B cell (primary cell): ENCODE results near the gene KLK7. TPM values are rescaled to one million over a fixed set of nuclear protein-coding genes. Genes with fewer than 3 reads are reported as not detected.

Source experiments
- ATAC-seq: fragments of 200-7000 bp; cut with Tn5 transposase; one replicate; pipeline ENCODE4 v1.10.0; 2021; ENCODE audit warnings: low read depth, mild to moderate bottlenecking, moderate number of reproducible peaks, moderate library complexity
- CTCF ChIA-PET: fragments of 350-600 bp; sonication (Branson Sonifier 250); formaldehyde crosslinking; loops from one replicate; lab custom pipeline; 2021; ENCODE audit warnings: antibody characterized with exemption, inconsistent platforms; lab: Charles Lee
- POLR2A ChIA-PET: fragments of 350-600 bp; sonication (Branson Sonifier 250); formaldehyde crosslinking; loops from one replicate; lab custom pipeline; 2021; ENCODE audit warnings: antibody characterized with exemption; lab: Charles Lee
- DNase-seq: peaks from one replicate; pipeline ENCODE4 v3.0.0; 2013
- H2AFZ ChIP-seq: 2 replicates; pipeline ENCODE4 v1.6.1; 2012; ENCODE audit warnings: mild to moderate bottlenecking, low read depth, low read length; ENCODE audit not compliant: insufficient read depth, poor library complexity, severe bottlenecking
- H3K27ac ChIP-seq, 2 donors: 1 replicate in 1 of 2; 2 replicates in 1 of 2; pipeline ENCODE4 v1.5.1; 2012 to 2013; ENCODE audit warnings: low read length in 2 of 2, mild to moderate bottlenecking in 2 of 2, moderate library complexity in 1 of 2
- H3K27me3 ChIP-seq, 4 experiments: fragments of 200-600 bp in 1 of 4; sonication (generic) in 1 of 4; replicated peaks in 1 of 4; 1 replicate in 2 of 4; 2 replicates in 2 of 4; pipeline versions ENCODE4 v1.6.1 to v1.7.0; 2013 to 2016; ENCODE audit warnings: low read length in 3 of 4, mild to moderate bottlenecking in 2 of 4, mixed read lengths in 1 of 4, moderate library complexity in 1 of 4; ENCODE audit not compliant: insufficient read depth in 4 of 4, control insufficient read depth in 3 of 4; ENCODE audit errors: control extremely low read depth in 1 of 4
- H3K36me3 ChIP-seq, 2 experiments: replicated peaks in 1 of 2; 1 replicate in 1 of 2; 2 replicates in 1 of 2; pipeline versions ENCODE4 v1.6.1 to v1.7.1; 2013; ENCODE audit warnings: low read length in 1 of 2; ENCODE audit not compliant: insufficient read depth in 2 of 2, control insufficient read depth in 1 of 2; ENCODE audit errors: control extremely low read depth in 1 of 2, extremely low read depth in 1 of 2
- H3K4me1 ChIP-seq, 2 donors: fragments of 200-600 bp in 1 of 2; sonication (generic) in 1 of 2; 1 replicate in 1 of 2; 2 replicates in 1 of 2; pipeline versions ENCODE4 v1.5.1 to v1.6.1; 2013 to 2017; ENCODE audit warnings: low read length in 2 of 2; ENCODE audit not compliant: control insufficient read depth in 2 of 2, insufficient read depth in 2 of 2
- H3K4me2 ChIP-seq: replicated peaks from 2 replicates; pipeline ENCODE3; 2012; ENCODE audit warnings: mild to moderate bottlenecking, low read depth, low read length; ENCODE audit not compliant: poor library complexity, severe bottlenecking
- H3K4me3 ChIP-seq, 5 experiments: fragments of 200-600 bp in 1 of 5; sonication (generic) in 1 of 5; 1 replicate in 3 of 5; 2 replicates in 2 of 5; pipeline versions ENCODE4 v1.5.1 to v1.7.0; 2011 to 2016; ENCODE audit warnings: low read length in 4 of 5, mild to moderate bottlenecking in 4 of 5, low read depth in 2 of 5, control low read depth in 1 of 5, moderate library complexity in 1 of 5; ENCODE audit not compliant: insufficient read depth in 1 of 5; ENCODE audit errors: control extremely low read depth in 1 of 5, extremely low read depth in 1 of 5
- H3K79me2 ChIP-seq: fragments of 200-600 bp; sonication (generic); one replicate; pipeline ENCODE4 v1.6.0; 2016; ENCODE audit warnings: low read length; ENCODE audit not compliant: control insufficient read depth, insufficient read depth
- H3K9ac ChIP-seq: fragments of 200-600 bp; sonication (generic); 2 replicates; pipeline ENCODE4 v1.6.1; 2017; ENCODE audit warnings: mild to moderate bottlenecking, low read length, moderate library complexity
- H3K9me3 ChIP-seq, 3 donors: one replicate each; pipeline versions ENCODE4 v1.6.1 to v1.7.1; 2013; ENCODE audit warnings: low read length in 2 of 3; ENCODE audit not compliant: control insufficient read depth in 2 of 3, insufficient read depth in 1 of 3; ENCODE audit errors: control extremely low read depth in 1 of 3
- H4K20me1 ChIP-seq: 2 replicates; pipeline ENCODE4 v1.6.0; 2012; ENCODE audit warnings: mild to moderate bottlenecking, low read length; ENCODE audit not compliant: insufficient read depth, control insufficient read depth, poor library complexity, severe bottlenecking
- H3K27ac Mint-ChIP-seq: one replicate; pipeline ENCODE4 v1.8.0; 2021; ENCODE audit warnings: mixed read lengths
- H3K27me3 Mint-ChIP-seq: one replicate; pipeline ENCODE4 v1.8.0; 2021; ENCODE audit warnings: mixed read lengths
- H3K4me1 Mint-ChIP-seq: one replicate; pipeline ENCODE4 v1.8.0; 2021; ENCODE audit warnings: mixed read lengths
- H3K4me3 Mint-ChIP-seq: one replicate; pipeline ENCODE4 v1.8.0; 2021; ENCODE audit warnings: mixed read lengths
- H3K9me3 Mint-ChIP-seq: one replicate; pipeline ENCODE4 v1.8.0; 2022; ENCODE audit warnings: mixed read lengths; ENCODE audit not compliant: insufficient read depth
- CTCF ChIP-seq: fragments of 200-600 bp; IDR thresholded peaks from one replicate; pipeline ENCODE4 v1.8.0; 2022; ENCODE audit warnings: antibody characterized with exemption, mild to moderate bottlenecking
- EZH2 ChIP-seq: IDR thresholded peaks from 2 replicates; pipeline ENCODE4 v1.6.1; 2012; ENCODE audit warnings: borderline replicate concordance, low read depth, mild to moderate bottlenecking, moderate library complexity, low read length; ENCODE audit not compliant: insufficient read depth, poor library complexity, severe bottlenecking
- WGBS: methylation state at CpG from one replicate; pipeline ENCODE4 v1.1.5; 2013; ENCODE audit warnings: missing lambda C conversion rate; ENCODE audit not compliant: insufficient coverage; 5-methylcytosine and 5-hydroxymethylcytosine counted together
- intact Hi-C: fragments of 100-400 bp; cut with micrococcal nuclease; formaldehyde crosslinking; loops from one replicate; pipeline ENCODE4 v1.10.0; 2022
- polyA plus RNA-seq: library from polyadenylated mRNA; depleted of rRNA; stranded (reverse); fragments of >200 nt; gene quantifications from 2 replicates; pipeline ENCODE4 v1.2.3, GENCODE V29; 2012
- total RNA-seq, 2 donors: library from RNA; stranded (reverse); fragments of 120-200 nt in 1 of 2; gene quantifications; 1 replicate in 1 of 2; 2 replicates in 1 of 2; pipeline versions ENCODE4 v1.2.3 to v1.2.4, GENCODE V29; 2013 to 2022

Gene KLK7
- total and polyA plus RNA-seq, 2 donors (not counting 1 experiment from before 2014, with no cell fraction given), result not detected

- 87% methylated on average over 3 of the region's 5 CpGs for WGBS
- no peak overlapping the region for H3K27ac Mint-ChIP-seq
- H2AFZ ChIP-seq, result no peak overlapping the region
- no peaks in the 10 kb centered on the region for H3K4me1 Mint-ChIP-seq
- H3K27ac ChIP-seq, result no peak overlapping the region
- H3K4me2 ChIP-seq, result no peak overlapping the region
- POLR2A ChIA-PET, result no interaction called here
- H3K4me3 Mint-ChIP-seq, result no peak overlapping the region
- peaks cover 0 to 2% (median 0%) of the 10 kb centered on the region in 3 donors for H3K9me3 ChIP-seq
- H3K27me3 Mint-ChIP-seq, result peaks cover 60% of the 10 kb centered on the region
- no peaks in the 10 kb centered on the region for H3K4me1 ChIP-seq
- H3K27me3 ChIP-seq, result peaks cover 0 to 16% (median 0%) of the 10 kb centered on the region in 4 experiments
- no peaks in the 10 kb centered on the region for H3K9me3 Mint-ChIP-seq
- intact Hi-C loops, result no loop called here
- H4K20me1 ChIP-seq, result no peaks in the 10 kb centered on the region
- H3K9ac ChIP-seq, result no peak overlapping the region
- H3K4me3 ChIP-seq, result no peak overlapping the region
- DNase-seq (no peak), ATAC-seq (no peak)
- CTCF ChIA-PET, result no interaction called here
- H3K79me2 ChIP-seq, result no peaks in the 10 kb centered on the region
- TF ChIP-seq EZH2 (no peak), CTCF (no peak)
- H3K36me3 ChIP-seq, result no peaks in the 10 kb centered on the region
Observed at GRCh38 chr19:50978772-50979390, 4.8 kb downstream of the KLK7 start.

- no peaks in the 10 kb centered on the region for H3K9me3 Mint-ChIP-seq
- H3K27me3 ChIP-seq, result peaks cover 0 to 16% (median 0%) of the 10 kb centered on the region in 4 experiments
- H3K4me2 ChIP-seq, result no peak overlapping the region
- no peaks in the 10 kb centered on the region for H3K4me1 Mint-ChIP-seq
- H3K36me3 ChIP-seq, result no peaks in the 10 kb centered on the region
- no peak overlapping the region for H2AFZ ChIP-seq
- no peak overlapping the region for H3K27ac ChIP-seq
- H3K4me3 ChIP-seq, result no peak overlapping the region
- peaks cover 65% of the 10 kb centered on the region for H3K27me3 Mint-ChIP-seq
- TF ChIP-seq EZH2 (no peak), CTCF (no peak)
- no peaks in the 10 kb centered on the region for H3K4me1 ChIP-seq
- no peaks in the 10 kb centered on the region for H4K20me1 ChIP-seq
- peaks cover 0 to 2% (median 0%) of the 10 kb centered on the region in 3 donors for H3K9me3 ChIP-seq
- intact Hi-C loops, result no loop called here
- 80% methylated on average over 2 of the region's 4 CpGs for WGBS
- DNase-seq (no peak), ATAC-seq (no peak)
- no peak overlapping the region for H3K27ac Mint-ChIP-seq
- POLR2A ChIA-PET, result no interaction called here
- no peak overlapping the region for H3K4me3 Mint-ChIP-seq
- H3K9ac ChIP-seq, result no peak overlapping the region
- H3K79me2 ChIP-seq, result no peaks in the 10 kb centered on the region
- CTCF ChIA-PET, result no interaction called here
Observed at GRCh38 chr19:50977626-50978025, 6.1 kb downstream of the KLK7 start.
